ENCODE results near the gene TMA16.

TMA16 gene

DNA sequence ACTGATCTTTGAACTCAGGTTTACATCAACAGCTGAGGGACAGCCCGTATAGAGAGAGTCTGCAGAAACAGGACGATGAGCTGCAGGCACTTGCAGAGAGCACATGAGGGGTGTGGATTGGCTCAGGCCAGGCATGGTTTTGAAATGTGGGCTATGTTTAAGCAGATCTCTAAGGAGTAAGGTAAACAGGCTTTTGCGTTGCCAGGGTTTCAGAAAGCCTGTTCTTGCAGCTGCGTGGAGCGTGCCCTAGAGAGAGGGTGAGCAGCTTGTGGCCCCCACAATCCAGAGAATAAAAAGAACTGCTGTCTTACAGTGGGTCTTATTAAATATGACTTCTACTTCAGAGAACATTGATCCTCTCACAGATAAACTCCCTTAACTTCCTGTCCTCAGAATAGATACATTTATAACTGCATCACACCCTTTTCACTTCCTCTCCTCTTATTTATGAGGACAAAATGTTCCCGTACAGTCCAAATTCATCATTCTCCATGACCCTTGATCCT is 64.1 kb downstream of the TMA16 start:
- TF ChIP-seq, protein P1, sequence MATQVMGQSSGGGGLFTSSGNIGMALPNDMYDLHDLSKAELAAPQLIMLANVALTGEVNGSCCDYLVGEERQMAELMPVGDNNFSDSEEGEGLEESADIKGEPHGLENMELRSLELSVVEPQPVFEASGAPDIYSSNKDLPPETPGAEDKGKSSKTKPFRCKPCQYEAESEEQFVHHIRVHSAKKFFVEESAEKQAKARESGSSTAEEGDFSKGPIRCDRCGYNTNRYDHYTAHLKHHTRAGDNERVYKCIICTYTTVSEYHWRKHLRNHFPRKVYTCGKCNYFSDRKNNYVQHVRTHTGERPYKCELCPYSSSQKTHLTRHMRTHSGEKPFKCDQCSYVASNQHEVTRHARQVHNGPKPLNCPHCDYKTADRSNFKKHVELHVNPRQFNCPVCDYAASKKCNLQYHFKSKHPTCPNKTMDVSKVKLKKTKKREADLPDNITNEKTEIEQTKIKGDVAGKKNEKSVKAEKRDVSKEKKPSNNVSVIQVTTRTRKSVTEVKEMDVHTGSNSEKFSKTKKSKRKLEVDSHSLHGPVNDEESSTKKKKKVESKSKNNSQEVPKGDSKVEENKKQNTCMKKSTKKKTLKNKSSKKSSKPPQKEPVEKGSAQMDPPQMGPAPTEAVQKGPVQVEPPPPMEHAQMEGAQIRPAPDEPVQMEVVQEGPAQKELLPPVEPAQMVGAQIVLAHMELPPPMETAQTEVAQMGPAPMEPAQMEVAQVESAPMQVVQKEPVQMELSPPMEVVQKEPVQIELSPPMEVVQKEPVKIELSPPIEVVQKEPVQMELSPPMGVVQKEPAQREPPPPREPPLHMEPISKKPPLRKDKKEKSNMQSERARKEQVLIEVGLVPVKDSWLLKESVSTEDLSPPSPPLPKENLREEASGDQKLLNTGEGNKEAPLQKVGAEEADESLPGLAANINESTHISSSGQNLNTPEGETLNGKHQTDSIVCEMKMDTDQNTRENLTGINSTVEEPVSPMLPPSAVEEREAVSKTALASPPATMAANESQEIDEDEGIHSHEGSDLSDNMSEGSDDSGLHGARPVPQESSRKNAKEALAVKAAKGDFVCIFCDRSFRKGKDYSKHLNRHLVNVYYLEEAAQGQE (IDR thresholded peaks at IDR 0.05; ENCODE audit: insufficient read depth in 1 of 2, low read depth in 2 of 2, low read length in 2 of 2): no peak
- TF ChIP-seq TAF1 (IDR thresholded peaks at IDR 0.05; ENCODE audit: borderline replicate concordance, insufficient read depth, low read length): no peak
- TF ChIP-seq POLR2AphosphoS5 (IDR thresholded peaks at IDR 0.05; ENCODE audit: low read depth, low read length): no peak
- TF ChIP-seq FOXP2 (optimal IDR thresholded peaks at IDR 0.05; ENCODE audit: borderline replicate concordance, extremely low read depth, extremely low read length, insufficient read depth): no peak
- TF ChIP-seq SIN3A (IDR thresholded peaks at IDR 0.05; ENCODE audit: borderline replicate concordance, insufficient read depth, low read length): no peak

DNA sequence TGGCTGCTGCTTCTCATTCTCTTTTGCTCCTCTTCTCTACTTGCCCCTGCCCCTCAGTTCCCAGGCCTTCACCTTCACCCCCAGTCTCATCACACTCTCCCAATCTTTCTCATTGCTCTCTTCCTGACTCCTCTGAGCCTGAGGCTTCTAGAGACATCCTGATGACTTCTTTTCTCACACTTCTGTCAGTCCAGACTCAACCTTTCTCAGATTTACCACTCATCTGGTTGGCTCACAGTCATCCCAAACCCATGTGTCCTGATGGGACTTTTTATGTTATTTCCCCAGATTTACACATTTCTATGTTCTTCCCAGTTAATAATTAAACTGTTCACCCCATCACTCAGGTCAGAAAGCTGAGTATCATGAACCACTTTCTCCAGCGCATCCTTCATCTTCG is 68.0 kb downstream of the TMA16 start:
- TF ChIP-seq POLR2AphosphoS5 (IDR thresholded peaks at IDR 0.05; ENCODE audit: low read depth, low read length): no peak
- TF ChIP-seq TAF1 (IDR thresholded peaks at IDR 0.05; ENCODE audit: borderline replicate concordance, insufficient read depth, low read length): no peak
- no peak for TF ChIP-seq FOXP2 (optimal IDR thresholded peaks at IDR 0.05; ENCODE audit: borderline replicate concordance, extremely low read depth, extremely low read length, insufficient read depth)
- TF ChIP-seq SIN3A (IDR thresholded peaks at IDR 0.05; ENCODE audit: borderline replicate concordance, insufficient read depth, low read length): no peak
- TF ChIP-seq, protein P1 (IDR thresholded peaks at IDR 0.05; ENCODE audit: insufficient read depth in 1 of 2, low read depth in 2 of 2, low read length in 2 of 2): no peak

DNA sequence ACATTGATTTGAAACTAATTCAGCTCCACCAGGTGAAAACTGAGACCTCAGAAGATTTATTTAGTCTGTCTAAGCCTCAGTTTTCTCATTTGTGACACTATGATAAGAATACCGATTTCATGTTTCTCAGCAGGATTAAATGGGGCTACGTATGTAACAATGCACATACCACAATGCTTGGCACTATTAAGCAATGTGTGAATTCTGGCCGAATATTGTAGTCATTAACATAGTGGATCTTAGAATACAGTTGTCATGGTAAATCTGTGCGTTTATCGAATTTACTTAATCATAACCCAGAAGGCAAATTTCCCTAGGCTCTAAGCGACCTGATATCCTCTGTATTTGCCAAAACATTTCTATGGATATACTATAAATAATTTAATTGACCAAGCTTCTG is 69.1 kb downstream of the TMA16 start:
- no peak for TF ChIP-seq POLR2AphosphoS5 (IDR thresholded peaks at IDR 0.05; ENCODE audit: low read depth, low read length)

DNA sequence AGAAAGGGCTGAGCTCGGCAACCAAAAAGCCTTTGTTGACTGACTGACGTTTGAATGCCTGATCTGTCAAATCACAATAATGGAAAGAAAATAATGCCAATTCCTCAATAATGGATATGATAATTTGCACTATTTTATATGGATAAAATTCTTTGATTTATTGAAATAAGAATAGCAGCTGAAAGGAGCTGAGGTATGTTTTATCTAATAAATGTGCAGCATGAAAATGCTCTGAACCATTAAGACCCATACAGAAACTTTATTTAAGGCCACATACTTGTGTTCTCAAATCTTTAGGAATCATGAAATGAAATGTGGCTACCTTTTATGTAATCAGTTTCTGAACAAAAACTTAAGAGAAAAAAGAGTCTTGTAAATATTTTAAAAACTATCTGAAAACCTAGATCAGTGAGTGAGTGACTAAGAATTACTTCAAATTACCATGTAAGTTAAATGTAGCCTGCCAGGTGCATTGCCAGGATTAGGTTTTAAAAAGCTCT is 69.8 kb downstream of the TMA16 start:
- TF ChIP-seq FOXP2 (optimal IDR thresholded peaks at IDR 0.05; ENCODE audit: borderline replicate concordance, extremely low read depth, extremely low read length, insufficient read depth): no peak
- TF ChIP-seq, protein P1 (IDR thresholded peaks at IDR 0.05; ENCODE audit: insufficient read depth in 1 of 2, low read depth in 2 of 2, low read length in 2 of 2): no peak
- no peak for TF ChIP-seq TAF1 (IDR thresholded peaks at IDR 0.05; ENCODE audit: borderline replicate concordance, insufficient read depth, low read length)
- TF ChIP-seq SIN3A (IDR thresholded peaks at IDR 0.05; ENCODE audit: borderline replicate concordance, insufficient read depth, low read length): no peak
- no peak for TF ChIP-seq POLR2AphosphoS5 (IDR thresholded peaks at IDR 0.05; ENCODE audit: low read depth, low read length)

DNA sequence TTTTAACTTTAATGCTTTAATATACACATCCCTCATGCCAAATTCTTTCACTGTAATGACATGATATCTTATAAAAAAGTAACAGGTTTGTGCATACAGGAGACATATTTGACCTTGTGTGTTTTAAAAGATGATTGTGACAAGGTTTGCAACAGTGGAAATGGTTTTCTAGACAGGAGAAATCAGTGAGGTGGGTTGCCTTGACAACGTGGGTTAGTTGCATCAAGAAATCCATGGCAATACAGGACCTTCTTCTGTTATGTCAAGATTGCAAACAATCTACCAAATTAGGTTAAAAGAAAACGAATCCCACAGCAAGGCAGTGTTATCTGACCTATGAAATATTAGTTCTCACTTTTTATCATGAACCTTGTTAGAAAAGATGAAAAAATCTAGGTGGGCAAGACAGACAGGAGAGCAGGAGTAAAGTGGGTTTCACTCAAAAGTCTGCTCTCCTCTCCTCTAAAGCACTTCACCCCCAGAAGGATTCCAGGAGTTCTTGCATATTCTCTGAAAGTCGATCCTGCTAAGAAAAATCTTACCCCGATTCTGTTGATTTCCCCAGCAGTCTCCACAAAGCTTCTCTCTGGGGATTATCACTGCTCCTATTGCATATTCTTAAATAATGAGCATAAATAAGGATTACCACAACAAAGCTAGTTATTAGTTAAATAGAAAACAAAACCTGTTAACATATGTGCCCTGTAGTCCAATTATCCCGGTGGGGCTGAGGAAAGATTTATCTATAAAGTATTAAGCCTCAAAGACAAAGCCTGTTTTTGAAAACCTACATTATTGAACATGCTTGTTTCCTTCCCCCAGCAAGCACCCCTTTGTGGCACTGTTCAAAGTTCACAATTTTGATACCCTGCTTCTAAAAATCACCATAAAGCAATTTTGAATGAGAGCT is 71.0 kb downstream of the TMA16 start:
- TF ChIP-seq FOXP2 (optimal IDR thresholded peaks at IDR 0.05; ENCODE audit: borderline replicate concordance, extremely low read depth, extremely low read length, insufficient read depth) (no peak), POLR2AphosphoS5 (IDR thresholded peaks at IDR 0.05; ENCODE audit: low read depth, low read length) (no peak), SIN3A (IDR thresholded peaks at IDR 0.05; ENCODE audit: borderline replicate concordance, insufficient read depth, low read length) (no peak), TAF1 (IDR thresholded peaks at IDR 0.05; ENCODE audit: borderline replicate concordance, insufficient read depth, low read length) (no peak)
- TF ChIP-seq, protein P1 (IDR thresholded peaks at IDR 0.05; ENCODE audit: insufficient read depth in 1 of 2, low read depth in 2 of 2, low read length in 2 of 2): no peak
